Measurements from ENCODE around the gene LCT. TPM values are rescaled to one million over a fixed set of nuclear protein-coding genes. Genes with fewer than 3 reads are reported as not detected.

LCT gene
- total RNA-seq, 1 experiment from 2014 or later, result not detected

DNA sequence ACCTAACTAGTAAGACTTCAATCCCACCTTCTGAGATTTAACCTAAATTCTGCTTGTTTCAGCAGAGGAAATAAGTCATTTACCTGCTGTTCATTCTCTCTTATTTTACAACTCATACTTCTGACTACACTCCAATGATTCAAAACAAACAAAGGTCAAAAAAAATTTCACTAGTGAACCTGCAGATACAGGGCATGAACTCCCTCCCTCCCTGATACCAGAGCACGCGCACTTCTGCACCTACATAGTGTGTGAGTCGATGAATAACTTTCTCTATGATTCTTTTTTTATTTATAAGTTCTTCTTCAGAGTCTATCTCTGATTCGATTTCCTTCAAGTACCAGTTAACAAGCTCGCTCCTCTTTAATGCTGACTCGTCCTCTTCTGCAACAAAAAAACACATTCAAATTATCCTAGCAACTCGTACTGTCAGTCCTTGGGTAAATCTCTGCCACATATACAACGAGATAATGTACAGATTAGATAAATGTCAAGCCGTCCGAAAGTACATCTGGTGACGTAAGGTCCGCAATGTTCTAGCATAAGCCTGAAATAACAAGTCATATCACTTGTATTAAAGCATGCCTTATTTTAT is 7.4 kb upstream of the LCT start:
- CTCF ChIA-PET, result no interaction called here
- Histone ChIP-seq H3K79me2 (ENCODE audit: low read depth) (no peaks in the 10 kb centered on the region), H2AFZ (no peak overlapping the region), H3K4me3 (no peak overlapping the region), H3K4me2 (no peak overlapping the region), H3K9me2 (ENCODE audit: insufficient read depth) (no peaks in the 10 kb centered on the region), H3K9me3 (ENCODE audit: insufficient read depth, low read depth) (no peaks in the 10 kb centered on the region), H3F3A (ENCODE audit: insufficient read depth, low read depth) (peaks cover 3% of the 10 kb centered on the region), H4K20me1 (ENCODE audit: insufficient read depth) (no peaks in the 10 kb centered on the region; the same call in 1 of the 2 replicates), H3K27ac (no peak overlapping the region), H3K36me3 (ENCODE audit: low read depth) (peaks cover 9% of the 10 kb centered on the region; the same call in 1 of the 2 replicates), H3K4me1 (replicated peaks; ENCODE audit: insufficient read depth) (no peaks in the 10 kb centered on the region), H3K27me3 (ENCODE audit: insufficient read depth, low read depth) (no peaks in the 10 kb centered on the region)
- no peak for DNase-seq
- BruUV-seq (replicated peaks), result no TSS peak
- POLR2A ChIA-PET (ENCODE audit: unreplicated experiment), result no interaction called here
- TF ChIP-seq EZH2 (IDR thresholded peaks at IDR 0.05; ENCODE audit: low read depth), result no peak
- no peak for TF ChIP-seq CTCF (conservative IDR thresholded peaks at IDR 0.05)
- intact Hi-C loops (cut with micrococcal nuclease; ENCODE audit: unreplicated experiment), result no loop called here

GRCh38 chr2:135843671-135844070 is 6.7 kb upstream of the LCT start:
- no peaks in the 10 kb centered on the region for H3K9me2 ChIP-seq (ENCODE audit: insufficient read depth)
- H3F3A ChIP-seq (ENCODE audit: insufficient read depth, low read depth), result peaks cover 3% of the 10 kb centered on the region
- POLR2A ChIA-PET (ENCODE audit: unreplicated experiment), result no interaction called here
- CTCF ChIA-PET, result no interaction called here
- no peaks in the 10 kb centered on the region; the same call in 1 of the 2 replicates for H4K20me1 ChIP-seq (ENCODE audit: insufficient read depth)
- H3K9me3 ChIP-seq (ENCODE audit: insufficient read depth, low read depth), result no peaks in the 10 kb centered on the region
- DNase-seq, result no peak
- no peaks in the 10 kb centered on the region for H3K4me1 ChIP-seq (replicated peaks; ENCODE audit: insufficient read depth)
- peaks cover 9% of the 10 kb centered on the region; the same call in 1 of the 2 replicates for H3K36me3 ChIP-seq (ENCODE audit: low read depth)
- H2AFZ ChIP-seq, result no peak overlapping the region
- no peaks in the 10 kb centered on the region for H3K79me2 ChIP-seq (ENCODE audit: low read depth)
- H3K4me3 ChIP-seq, result no peak overlapping the region
- H3K4me2 ChIP-seq, result no peak overlapping the region
- TF ChIP-seq EZH2 (IDR thresholded peaks at IDR 0.05; ENCODE audit: low read depth), result no peak
- BruUV-seq (replicated peaks), result no TSS peak
- intact Hi-C loops (cut with micrococcal nuclease; ENCODE audit: unreplicated experiment), result no loop called here
- H3K27me3 ChIP-seq (ENCODE audit: insufficient read depth, low read depth), result no peaks in the 10 kb centered on the region
- no peak overlapping the region for H3K27ac ChIP-seq

DNA sequence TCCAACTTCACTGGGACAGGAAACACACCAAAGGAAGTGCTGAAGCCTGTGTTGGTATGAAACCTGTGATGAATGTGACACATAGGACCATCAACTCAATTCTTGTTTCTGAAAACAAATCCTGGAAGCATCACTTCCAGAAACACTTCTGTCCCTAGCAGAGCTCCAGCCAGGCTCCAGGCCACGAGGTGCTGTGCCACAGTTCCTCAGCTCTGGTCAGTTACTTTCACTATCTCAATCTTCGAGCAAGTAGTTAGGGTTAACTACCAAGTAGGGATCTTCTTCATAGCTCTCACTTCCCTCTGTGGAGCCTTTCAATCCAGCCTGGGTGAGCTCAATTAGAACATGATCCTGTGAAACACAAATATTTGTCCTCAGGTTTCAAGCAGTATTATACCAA is 3.6 kb upstream of the LCT start:
- Histone ChIP-seq H3K4me3 (no peak overlapping the region), H3K4me1 (replicated peaks; ENCODE audit: insufficient read depth) (no peaks in the 10 kb centered on the region), H3K9me3 (ENCODE audit: insufficient read depth, low read depth) (no peaks in the 10 kb centered on the region), H3K79me2 (ENCODE audit: low read depth) (no peaks in the 10 kb centered on the region), H3K27ac (no peak overlapping the region), H4K20me1 (ENCODE audit: insufficient read depth) (no peaks in the 10 kb centered on the region; the same call in 1 of the 2 replicates), H2AFZ (no peak overlapping the region), H3K36me3 (ENCODE audit: low read depth) (peaks cover 9% of the 10 kb centered on the region; the same call in 1 of the 2 replicates), H3K9me2 (ENCODE audit: insufficient read depth) (no peaks in the 10 kb centered on the region), H3K4me2 (no peak overlapping the region), H3K27me3 (ENCODE audit: insufficient read depth, low read depth) (no peaks in the 10 kb centered on the region), H3F3A (ENCODE audit: insufficient read depth, low read depth) (no peaks in the 10 kb centered on the region; the same call in 1 of the 2 replicates)
- no peak for DNase-seq
- intact Hi-C loops (cut with micrococcal nuclease; ENCODE audit: unreplicated experiment), result no loop called here
- BruUV-seq (replicated peaks), result TSS peak; percentile 27
- no peak for TF ChIP-seq EZH2 (IDR thresholded peaks at IDR 0.05; ENCODE audit: low read depth)
- no peak for TF ChIP-seq CTCF (conservative IDR thresholded peaks at IDR 0.05)
- ChIA-PET POLR2A (ENCODE audit: unreplicated experiment) (no interaction called here), CTCF (no interaction called here)

- Histone ChIP-seq H2AFZ (no peak overlapping the region), H3K4me3 (no peak overlapping the region), H3K27ac (no peak overlapping the region), H3K79me2 (ENCODE audit: low read depth) (no peaks in the 10 kb centered on the region), H4K20me1 (ENCODE audit: insufficient read depth) (no peaks in the 10 kb centered on the region; the same call in 1 of the 2 replicates), H3K4me2 (no peak overlapping the region), H3K36me3 (ENCODE audit: low read depth) (peaks cover 9% of the 10 kb centered on the region; the same call in 1 of the 2 replicates), H3K4me1 (replicated peaks; ENCODE audit: insufficient read depth) (no peaks in the 10 kb centered on the region), H3K9me3 (ENCODE audit: insufficient read depth, low read depth) (no peaks in the 10 kb centered on the region), H3K27me3 (ENCODE audit: insufficient read depth, low read depth) (no peaks in the 10 kb centered on the region), H3F3A (ENCODE audit: insufficient read depth, low read depth) (no peaks in the 10 kb centered on the region), H3K9me2 (ENCODE audit: insufficient read depth) (no peaks in the 10 kb centered on the region)
- TF ChIP-seq CTCF (conservative IDR thresholded peaks at IDR 0.05) (no peak), EZH2 (IDR thresholded peaks at IDR 0.05; ENCODE audit: low read depth) (no peak)
- no TSS peak for BruUV-seq (replicated peaks)
- intact Hi-C loops (cut with micrococcal nuclease; ENCODE audit: unreplicated experiment), result no loop called here
- ChIA-PET CTCF (no interaction called here), POLR2A (ENCODE audit: unreplicated experiment) (no interaction called here)
- no peak for DNase-seq
Measured at GRCh38 chr2:135839713-135840112, 2.7 kb upstream of the LCT start.

Measured in PC-9 (cell line).